DND-41 (cell line): ENCODE results near the gene NDUFS8.

Experiments
- ATAC-seq: fragments of 200-7000 bp; cut with Tn5 transposase; 3 replicates; pipeline ENCODE4 v1.9.1; 2021; ENCODE audit warnings: low read depth; ENCODE audit not compliant: insufficient read depth
- DNase-seq: peaks from one replicate; pipeline ENCODE4 v3.0.0-alpha.2; 2020
- H2AFZ ChIP-seq: 2 replicates; pipeline ENCODE4 v1.6.0; 2012; ENCODE audit warnings: low read depth, low read length
- H3K27ac ChIP-seq: 2 replicates; pipeline ENCODE4 v1.5.1; 2012; ENCODE audit warnings: low read length, inconsistent platforms
- H3K27me3 ChIP-seq: fragments of 200-600 bp; sonication (generic); 2 replicates; pipeline ENCODE4 v1.6.0; 2012; ENCODE audit warnings: low read length, mild to moderate bottlenecking, inconsistent platforms; ENCODE audit not compliant: insufficient read depth, poor library complexity
- H3K36me3 ChIP-seq: 2 replicates; pipeline ENCODE4 v1.5.1; 2012; ENCODE audit warnings: low read length, inconsistent platforms; ENCODE audit not compliant: insufficient read depth
- H3K4me1 ChIP-seq: 2 replicates; pipeline ENCODE4 v1.5.1; 2012; ENCODE audit warnings: mild to moderate bottlenecking, low read length; ENCODE audit not compliant: insufficient read depth
- H3K4me2 ChIP-seq: 2 replicates; pipeline ENCODE4 v1.6.0; 2012; ENCODE audit warnings: mild to moderate bottlenecking, moderate library complexity, low read length, inconsistent platforms; ENCODE audit not compliant: insufficient read depth
- H3K4me3 ChIP-seq, 2 experiments: fragments of 200-600 bp in 1 of 2; shearing (Covaris generic) in 1 of 2; 2 replicates each; pipeline ENCODE4 v1.5.1; 2012 to 2016; ENCODE audit warnings: inconsistent platforms in 2 of 2, low read length in 2 of 2, mild to moderate bottlenecking in 2 of 2, low read depth in 1 of 2, moderate library complexity in 1 of 2
- H3K79me2 ChIP-seq: 2 replicates; pipeline ENCODE4 v1.6.0; 2012; ENCODE audit warnings: low read length, inconsistent platforms; ENCODE audit not compliant: insufficient read depth
- H3K9ac ChIP-seq: 2 replicates; pipeline ENCODE4 v1.6.0; 2012; ENCODE audit warnings: low read depth, mild to moderate bottlenecking, inconsistent platforms, low read length, moderate library complexity
- H3K9me3 ChIP-seq: 2 replicates; pipeline ENCODE4 v1.5.1; 2012; ENCODE audit warnings: low read length, moderate library complexity, mild to moderate bottlenecking, inconsistent platforms; ENCODE audit not compliant: insufficient read depth, severe bottlenecking
- H4K20me1 ChIP-seq: 2 replicates; pipeline ENCODE4 v1.6.0; 2012; ENCODE audit warnings: low read length; ENCODE audit not compliant: insufficient read depth
- EZH2 ChIP-seq: IDR thresholded peaks from 3 replicates; pipeline ENCODE4 v1.6.1; 2012; ENCODE audit warnings: borderline replicate concordance, low read depth, mild to moderate bottlenecking, moderate library complexity, low read length, inconsistent platforms; ENCODE audit not compliant: severe bottlenecking
- TF ChIP-seq, protein P1 (sequence below): IDR thresholded peaks from 2 replicates; pipeline ENCODE4 v1.5.1; 2012; ENCODE audit warnings: borderline replicate concordance, low read length, moderate library complexity, mild to moderate bottlenecking; ENCODE audit not compliant: poor library complexity, severe bottlenecking; ENCODE audit errors: extremely low read depth

Gene NDUFS8

GRCh38 chr11:68016161-68016903 lies 14.1 kb upstream of the NDUFS8 start:
- H3K4me2 ChIP-seq = no peak overlapping the region
- no peaks in the 10 kb centered on the region for H3K79me2 ChIP-seq
- H3K36me3 ChIP-seq = no peaks in the 10 kb centered on the region
- TF ChIP-seq, protein P1, sequence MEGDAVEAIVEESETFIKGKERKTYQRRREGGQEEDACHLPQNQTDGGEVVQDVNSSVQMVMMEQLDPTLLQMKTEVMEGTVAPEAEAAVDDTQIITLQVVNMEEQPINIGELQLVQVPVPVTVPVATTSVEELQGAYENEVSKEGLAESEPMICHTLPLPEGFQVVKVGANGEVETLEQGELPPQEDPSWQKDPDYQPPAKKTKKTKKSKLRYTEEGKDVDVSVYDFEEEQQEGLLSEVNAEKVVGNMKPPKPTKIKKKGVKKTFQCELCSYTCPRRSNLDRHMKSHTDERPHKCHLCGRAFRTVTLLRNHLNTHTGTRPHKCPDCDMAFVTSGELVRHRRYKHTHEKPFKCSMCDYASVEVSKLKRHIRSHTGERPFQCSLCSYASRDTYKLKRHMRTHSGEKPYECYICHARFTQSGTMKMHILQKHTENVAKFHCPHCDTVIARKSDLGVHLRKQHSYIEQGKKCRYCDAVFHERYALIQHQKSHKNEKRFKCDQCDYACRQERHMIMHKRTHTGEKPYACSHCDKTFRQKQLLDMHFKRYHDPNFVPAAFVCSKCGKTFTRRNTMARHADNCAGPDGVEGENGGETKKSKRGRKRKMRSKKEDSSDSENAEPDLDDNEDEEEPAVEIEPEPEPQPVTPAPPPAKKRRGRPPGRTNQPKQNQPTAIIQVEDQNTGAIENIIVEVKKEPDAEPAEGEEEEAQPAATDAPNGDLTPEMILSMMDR = no peak
- no peak for TF ChIP-seq EZH2
- no peaks in the 10 kb centered on the region for H3K9me3 ChIP-seq
- H4K20me1 ChIP-seq = no peaks in the 10 kb centered on the region; the same call in 1 of the 2 replicates
- no peak overlapping the region for H2AFZ ChIP-seq
- ATAC-seq (no peak), DNase-seq (no peak)
- H3K27ac ChIP-seq = no peak overlapping the region
- H3K9ac ChIP-seq = no peak overlapping the region
- no peak overlapping the region for H3K4me3 ChIP-seq
- H3K4me1 ChIP-seq = no peaks in the 10 kb centered on the region
- no peaks in the 10 kb centered on the region for H3K27me3 ChIP-seq

DNA sequence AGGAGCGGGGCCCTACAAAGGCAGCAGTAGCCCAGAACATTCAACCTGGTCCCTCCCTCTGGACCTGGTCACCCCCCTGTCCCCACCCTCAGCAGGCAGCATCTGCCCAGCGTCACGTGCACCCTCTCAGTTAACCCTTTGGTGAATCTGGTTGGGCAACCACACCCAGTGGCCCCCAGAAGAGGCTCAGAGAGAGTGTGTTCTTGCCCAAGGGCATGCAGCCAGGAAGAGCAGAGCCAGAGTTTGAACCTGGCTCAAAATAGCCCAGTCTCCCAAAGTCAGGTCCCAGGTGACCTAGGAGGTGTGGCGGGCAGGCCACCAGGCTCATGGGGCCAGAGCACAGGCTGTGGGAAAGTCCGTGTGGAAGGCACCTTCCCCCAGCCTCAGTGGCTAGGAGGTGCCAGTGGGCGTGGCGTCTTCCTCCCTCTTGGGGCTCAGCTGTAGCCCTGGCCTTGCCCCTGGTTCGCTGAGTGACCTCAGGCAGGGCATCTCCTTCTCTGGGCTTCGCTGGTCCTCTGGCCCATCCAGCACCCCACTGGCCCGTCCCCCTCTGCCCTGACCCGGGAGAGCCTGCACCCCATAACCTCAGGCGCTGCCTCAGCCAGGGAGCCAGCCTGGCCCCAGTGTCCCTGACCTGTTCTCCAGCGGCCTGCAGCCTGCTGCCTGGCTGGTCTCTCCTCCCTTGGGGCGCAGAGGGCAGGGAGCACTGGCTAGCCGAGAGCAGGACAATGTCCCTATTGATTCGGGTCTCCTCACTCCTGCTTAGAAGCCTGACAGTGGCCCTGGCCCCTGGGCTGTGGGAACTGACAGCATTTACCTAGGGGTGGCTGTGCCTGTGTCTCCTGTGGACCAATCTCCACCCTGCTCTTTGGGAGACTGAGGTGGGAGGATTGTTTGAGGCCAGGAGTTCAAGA lies 13.3 kb upstream of the NDUFS8 start:
- Histone ChIP-seq H2AFZ (no peak overlapping the region), H4K20me1 (no peaks in the 10 kb centered on the region; the same call in 1 of the 2 replicates), H3K27me3 (no peaks in the 10 kb centered on the region), H3K36me3 (no peaks in the 10 kb centered on the region), H3K9ac (no peak overlapping the region), H3K9me3 (no peaks in the 10 kb centered on the region), H3K27ac (no peak overlapping the region), H3K4me2 (no peak overlapping the region), H3K4me1 (no peaks in the 10 kb centered on the region), H3K4me3 (no peak overlapping the region), H3K79me2 (no peaks in the 10 kb centered on the region)
- no peak for ATAC-seq
- TF ChIP-seq, protein P1 = no peak
- no peak for TF ChIP-seq EZH2
- no peak for DNase-seq

GRCh38 chr11:68017980-68018729 lies 12.3 kb upstream of the NDUFS8 start:
- H3K27me3 ChIP-seq = no peaks in the 10 kb centered on the region
- H2AFZ ChIP-seq = no peak overlapping the region
- no peaks in the 10 kb centered on the region; the same call in 1 of the 2 replicates for H4K20me1 ChIP-seq
- no peaks in the 10 kb centered on the region for H3K4me1 ChIP-seq
- TF ChIP-seq EZH2 = no peak
- TF ChIP-seq, protein P1 = no peak
- DNase-seq (no peak), ATAC-seq (no peak)
- H3K27ac ChIP-seq = no peak overlapping the region
- H3K79me2 ChIP-seq = no peaks in the 10 kb centered on the region
- no peaks in the 10 kb centered on the region for H3K9me3 ChIP-seq
- H3K4me2 ChIP-seq = no peak overlapping the region
- H3K4me3 ChIP-seq = no peak overlapping the region
- H3K9ac ChIP-seq = no peak overlapping the region
- H3K36me3 ChIP-seq = no peaks in the 10 kb centered on the region
